GM19193 (cell line): ENCODE measurements around the gene TOMM70.

ENCODE experiments used
- POLR2A ChIP-seq: IDR thresholded peaks from 4 replicates; pipeline ENCODE4 v1.6.1; 2011; ENCODE audit not compliant: insufficient read depth, insufficient read length; ENCODE audit errors: extremely low read depth

The TOMM70 gene

GRCh38 chr3:100400780-100401673, at the start of gene TOMM70, which contains the start of gene LNP1:
TOMM70 (minus strand) TSS chr3:100401089; CDS start chr3:100400949, 140 bp downstream.
LNP1 (plus strand) TSS chr3:100401539; CDS start chr3:100429730, 28,191 bp downstream.
- TF ChIP-seq POLR2A: peak; percentile 89

DNA sequence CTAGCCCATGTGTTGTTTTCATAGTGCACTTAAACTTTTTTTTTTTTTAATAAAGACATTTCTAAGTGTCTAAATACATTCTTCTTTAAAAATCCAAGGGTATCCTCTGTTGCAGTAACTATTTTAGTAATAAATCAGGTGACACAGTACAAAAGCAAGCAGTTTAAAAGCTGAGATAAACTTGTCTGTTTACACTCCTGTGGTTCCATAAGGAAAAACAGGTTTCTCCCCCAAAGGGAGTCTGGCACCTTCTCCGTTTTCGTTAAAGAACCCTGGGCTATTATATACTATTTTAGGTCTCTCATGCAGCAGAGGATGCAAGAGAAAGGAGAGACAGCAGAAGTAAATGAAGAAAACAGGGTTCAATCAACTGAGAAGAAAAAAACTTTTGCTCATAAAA, 48.3 kb upstream of the TOMM70 start:
- TF ChIP-seq POLR2A: no peak

GRCh38 chr3:100448079-100448478, 47.2 kb upstream of the TOMM70 start:
- TF ChIP-seq POLR2A: no peak

DNA sequence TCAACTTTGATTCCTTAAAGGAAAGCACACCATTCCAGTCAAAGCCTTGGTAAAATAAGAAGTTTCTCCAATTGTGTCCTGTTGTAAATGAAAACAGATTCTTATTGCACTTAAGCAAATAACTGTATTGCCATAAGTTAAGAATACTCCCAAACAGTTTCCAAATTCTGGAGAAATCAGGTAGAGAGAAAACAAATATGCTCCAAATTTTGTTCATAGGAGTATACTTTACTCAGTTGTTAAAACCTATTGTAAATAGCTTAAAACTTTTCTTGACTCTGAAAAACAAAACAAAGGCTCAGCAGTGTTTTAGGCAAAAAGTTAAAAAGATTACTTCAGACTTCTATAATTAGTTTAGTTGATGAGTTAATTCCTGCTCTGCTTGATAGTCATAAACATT, 42.8 kb upstream of the TOMM70 start:
- TF ChIP-seq POLR2A: no peak

- TF ChIP-seq POLR2A: no peak
These were observed 40.0 kb upstream of the TOMM70 start for GRCh38 chr3:100440895-100441294.

DNA sequence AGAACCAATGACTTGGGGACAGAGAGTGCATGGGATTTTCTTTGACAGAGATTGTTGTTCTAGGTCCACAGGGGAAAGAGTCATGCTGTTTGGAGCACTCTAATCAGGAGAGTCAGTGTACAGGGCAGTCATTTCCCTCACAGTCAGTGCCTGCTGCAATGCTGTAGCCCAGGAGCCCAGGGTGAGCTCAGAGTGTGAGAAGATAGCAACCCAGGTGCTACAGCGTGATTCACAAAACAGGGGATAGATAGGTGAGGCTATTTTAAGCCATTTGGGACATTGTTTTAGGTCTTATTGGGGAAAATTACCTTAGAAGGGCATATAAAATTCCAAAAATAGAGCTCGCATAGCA, 37.7 kb upstream of the TOMM70 start:
- TF ChIP-seq POLR2A: no peak

GRCh38 chr3:100437721-100438622, 37.1 kb upstream of the TOMM70 start:
- TF ChIP-seq POLR2A: no peak

- TF ChIP-seq POLR2A: no peak
These were observed 36.1 kb upstream of the TOMM70 start for GRCh38 chr3:100436951-100437350.

DNA sequence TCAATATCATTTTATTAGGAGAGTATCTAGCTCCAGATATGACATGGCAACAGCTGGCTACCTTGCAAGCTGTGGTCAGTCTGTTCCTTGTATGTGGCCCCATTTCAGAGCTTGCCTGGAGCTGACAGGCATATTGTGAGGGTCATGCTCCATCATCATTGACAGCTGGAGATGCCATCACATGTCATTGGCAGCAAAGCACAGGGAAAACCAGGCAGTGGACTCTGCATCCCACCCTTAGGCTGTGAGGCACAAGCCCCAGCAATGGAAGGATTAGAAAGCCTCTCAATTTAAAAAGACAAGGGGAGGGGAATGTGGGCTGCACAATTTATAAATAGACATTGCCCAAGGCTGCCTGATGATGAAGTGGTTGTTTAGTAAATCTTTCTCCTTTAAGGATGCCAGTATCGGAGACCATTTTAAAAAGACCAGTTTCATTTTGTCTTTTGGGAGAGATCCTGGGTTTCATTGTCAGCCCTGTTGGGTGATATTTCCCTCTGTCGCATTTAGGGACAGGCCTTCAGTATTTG, 28.4 kb upstream of the TOMM70 start:
- no peak for TF ChIP-seq POLR2A

GRCh38 chr3:100427699-100428098, 26.8 kb upstream of the TOMM70 start:
- no peak for TF ChIP-seq POLR2A

GRCh38 chr3:100426067-100426682, 25.3 kb upstream of the TOMM70 start:
- TF ChIP-seq POLR2A: no peak

DNA sequence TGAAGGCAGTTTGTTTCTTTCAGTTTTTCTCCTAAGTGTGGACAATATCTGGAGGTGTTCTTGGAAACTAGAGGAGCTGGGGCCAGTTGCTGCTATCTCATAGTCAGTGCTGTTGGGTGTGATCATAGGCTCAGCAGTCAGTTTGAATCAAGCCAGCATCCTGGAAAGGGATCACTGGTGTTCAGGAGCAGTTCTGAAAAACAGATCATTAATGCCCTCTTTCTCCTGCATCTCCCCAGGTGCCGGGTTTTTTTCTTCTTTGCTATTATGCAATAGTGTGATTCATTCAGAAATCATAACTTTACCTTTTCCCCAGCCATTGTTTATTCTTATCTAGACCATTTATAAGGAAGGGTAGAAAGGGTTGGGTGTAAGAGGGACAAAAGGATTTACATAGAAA, 24.4 kb upstream of the TOMM70 start:
- no peak for TF ChIP-seq POLR2A

GRCh38 chr3:100424261-100424660, 23.4 kb upstream of the TOMM70 start:
- TF ChIP-seq POLR2A: no peak

GRCh38 chr3:100423611-100424010, 22.7 kb upstream of the TOMM70 start:
- TF ChIP-seq POLR2A: no peak

GRCh38 chr3:100420885-100421284, 20.0 kb upstream of the TOMM70 start:
- TF ChIP-seq POLR2A: no peak

GRCh38 chr3:100419406-100419805, 18.5 kb upstream of the TOMM70 start:
- no peak for TF ChIP-seq POLR2A

DNA sequence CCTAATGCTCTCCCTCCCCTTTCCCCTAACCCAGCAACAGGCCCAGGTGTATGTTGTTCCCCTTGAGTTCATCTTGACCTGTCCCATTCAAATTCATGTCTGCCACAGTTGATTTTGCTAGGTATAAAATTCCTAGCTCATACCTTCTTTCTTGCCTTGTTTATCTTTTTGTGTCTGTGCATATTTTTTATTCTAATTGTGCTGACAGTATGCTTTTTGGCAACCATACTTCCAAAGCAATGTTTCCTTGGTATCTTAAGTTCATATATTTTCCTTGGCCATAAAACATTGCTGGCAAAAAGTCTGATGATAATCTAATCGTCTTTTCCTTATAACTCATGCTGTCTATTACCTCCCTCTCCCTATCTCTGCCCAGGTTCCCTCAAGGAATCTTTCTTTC, 16.0 kb upstream of the TOMM70 start:
- TF ChIP-seq POLR2A: no peak
